HG02938 (cell line): Measurements from ENCODE around the gene TALDO1.
"Not testable (repeated sequence)": the region's sequence is repeated elsewhere in the genome, so short reads cannot be mapped to it uniquely, and the experiment has no call there.

Experiments
- ATAC-seq: cut with Tn5 transposase; IDR thresholded peaks from one replicate; pipeline ENCODE4 v1.9.1; 2021; ENCODE audit warnings: mild to moderate bottlenecking, moderate library complexity; ENCODE audit not compliant: unreplicated experiment

The TALDO1 gene

GRCh38 chr11:733072-733471 lies 14.2 kb upstream of the TALDO1 start:
- ATAC-seq = no peak

- not testable (repeated sequence) for ATAC-seq
These were observed 12.7 kb upstream of the TALDO1 start for GRCh38 chr11:734541-734940.

GRCh38 chr11:737366-737765 lies 9.9 kb upstream of the TALDO1 start:
- no peak for ATAC-seq

GRCh38 chr11:737899-738298 lies 9.4 kb upstream of the TALDO1 start:
- ATAC-seq = not testable (repeated sequence)

- ATAC-seq = no peak
These were observed 5.1 kb upstream of the TALDO1 start for GRCh38 chr11:742156-742546.

- ATAC-seq = no peak
These were observed 4.6 kb upstream of the TALDO1 start for GRCh38 chr11:742571-743201.

- ATAC-seq = no peak
These were observed 1.8 kb upstream of the TALDO1 start for GRCh38 chr11:745428-745827.

- peak; percentile 40 for ATAC-seq
These were observed 741 bp upstream of the TALDO1 start for GRCh38 chr11:746289-747157.

- peak; percentile 5 for ATAC-seq
These were observed 719 bp downstream of the TALDO1 start for GRCh38 chr11:748007-748359.

GRCh38 chr11:749731-750130 lies 2.5 kb downstream of the TALDO1 start:
- ATAC-seq = no peak

GRCh38 chr11:760236-760635 lies 13.0 kb downstream of the TALDO1 start:
- ATAC-seq = no peak

GRCh38 chr11:761526-762108 lies 14.4 kb downstream of the TALDO1 start:
- no peak for ATAC-seq

GRCh38 chr11:762421-763072 lies 15.3 kb downstream of the TALDO1 start:
- ATAC-seq = no peak

GRCh38 chr11:763073-763463 lies 15.8 kb downstream of the TALDO1 start:
- ATAC-seq = no peak

GRCh38 chr11:763549-764321 lies 16.5 kb downstream of the TALDO1 start:
- no peak for ATAC-seq

- ATAC-seq = no peak
These were observed 17.2 kb downstream of the TALDO1 start for GRCh38 chr11:764322-765024.

- no peak for ATAC-seq
These were observed 17.9 kb downstream of the TALDO1 start for GRCh38 chr11:765025-765801.

GRCh38 chr11:765802-766091 lies 18.5 kb downstream of the TALDO1 start:
- ATAC-seq = no peak

- no peak for ATAC-seq
These were observed 19.1 kb downstream of the TALDO1 start for GRCh38 chr11:766106-766935.
